ENCODE data around the gene CHODL.

The CHODL gene

DNA sequence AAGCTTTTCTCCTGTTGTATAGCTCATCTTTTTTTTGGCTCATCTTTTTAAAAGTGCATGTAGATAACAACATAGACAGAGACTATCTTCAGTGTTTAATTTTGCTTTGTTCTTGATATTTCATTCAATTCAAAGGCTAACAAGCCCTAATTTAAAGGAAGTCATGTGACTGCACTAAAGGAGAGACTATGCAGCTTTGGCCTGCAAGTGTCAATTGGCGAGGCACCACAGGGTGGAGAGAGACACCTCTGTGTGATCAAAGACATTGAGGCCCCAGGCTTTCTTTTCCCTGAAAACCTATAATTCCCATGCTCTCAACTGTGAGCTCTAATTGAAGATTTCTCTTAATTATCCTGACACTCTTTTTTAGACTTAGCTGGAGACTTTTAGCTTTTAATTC is 53.6 kb downstream of the CHODL start:
- Histone ChIP-seq H3K4me1 (ENCODE audit: insufficient read depth, low read length) (peaks cover 9% of the 10 kb centered on the region), H3K27ac (ENCODE audit: low read length) (no peak overlapping the region), H3K9me3 (ENCODE audit: insufficient read depth, low read depth, low read length) (no peaks in the 10 kb centered on the region), H3K4me3 (ENCODE audit: low read length) (no peak overlapping the region), H3K36me3 (ENCODE audit: insufficient read depth, low read depth, low read length) (no peaks in the 10 kb centered on the region), H3K9ac (ENCODE audit: low read depth, low read length) (no peak overlapping the region), H3K27me3 (ENCODE audit: insufficient read depth, low read length) (no peaks in the 10 kb centered on the region)
